Heart left ventricle (tissue), 13 donors: ENCODE results near the gene GXYLT2.

Source experiments
- POLR2A ChIP-seq, 2 donors: fragments of 450-650 bp; IDR thresholded peaks; one replicate each; pipeline ENCODE4 v1.6.1; 2017; ENCODE audit warnings: antibody characterized with exemption in 2 of 2, mild to moderate bottlenecking in 2 of 2, moderate library complexity in 2 of 2
- TF ChIP-seq, protein P1 (sequence below), 12 donors: fragments of 200-600 bp; sonication (generic) in 4 of 12; IDR thresholded peaks; one replicate each; pipeline versions ENCODE4 v1.5.0 to v1.8.0; 2018 to 2022; ENCODE audit warnings: antibody characterized with exemption in 12 of 12, mild to moderate bottlenecking in 5 of 12
- donor health status: ischemic (EF 13 %, LVEDD 7.1; RV severe dilation, severe dysfunction).
- donor health status: DM: no; HTN: yes; CAD: no.
- donor health status: DM: no; HTN: no; CAD: no.
- donor health status: ischemic (EF 25% LVEDD 6.9; RV normal size, moderate dysfunction).
- donor health status: ischemic (EF 25% LVEDD 5.7; RV mildly dilated, moderate dysfunction).
- donor health status: ischemic (EF 35%, LVEDD 5.7; RV mildly dilated, moderate dysfunction).
- donor health status: nonischemic (EF 11% LVEDD 7.7; RV severe dilation, severe dysfunction).
- donor health status: DM: yes; HTN: yes; CAD: no.
- donor health status: PGD.
- donor health status: ischemic (EF 29% LVEDD 5.4; RV normal size, mild dysfunction).
- donor health status: nonischemic (EF 23%, LVEDD 6.1; RV moderate dilation, normal function).

DNA sequence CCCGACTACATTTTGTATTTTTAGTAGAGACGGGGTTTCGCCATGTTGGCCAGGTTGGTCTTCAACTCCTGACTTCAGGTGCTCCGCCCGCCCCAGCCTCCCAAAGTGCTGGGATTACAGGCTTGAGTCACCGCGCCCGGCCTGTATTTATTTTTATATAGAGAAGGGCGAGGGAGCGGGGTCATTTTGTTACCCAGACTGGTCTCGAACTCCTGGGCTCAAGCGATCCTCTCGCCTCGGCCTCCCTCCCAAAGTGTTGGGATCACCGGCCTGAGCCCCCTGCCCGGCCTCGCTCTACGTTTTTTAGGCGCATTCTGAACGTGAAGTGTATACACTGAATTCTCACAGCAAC is 108.3 kb downstream of the GXYLT2 start:
- TF ChIP-seq, protein P1, sequence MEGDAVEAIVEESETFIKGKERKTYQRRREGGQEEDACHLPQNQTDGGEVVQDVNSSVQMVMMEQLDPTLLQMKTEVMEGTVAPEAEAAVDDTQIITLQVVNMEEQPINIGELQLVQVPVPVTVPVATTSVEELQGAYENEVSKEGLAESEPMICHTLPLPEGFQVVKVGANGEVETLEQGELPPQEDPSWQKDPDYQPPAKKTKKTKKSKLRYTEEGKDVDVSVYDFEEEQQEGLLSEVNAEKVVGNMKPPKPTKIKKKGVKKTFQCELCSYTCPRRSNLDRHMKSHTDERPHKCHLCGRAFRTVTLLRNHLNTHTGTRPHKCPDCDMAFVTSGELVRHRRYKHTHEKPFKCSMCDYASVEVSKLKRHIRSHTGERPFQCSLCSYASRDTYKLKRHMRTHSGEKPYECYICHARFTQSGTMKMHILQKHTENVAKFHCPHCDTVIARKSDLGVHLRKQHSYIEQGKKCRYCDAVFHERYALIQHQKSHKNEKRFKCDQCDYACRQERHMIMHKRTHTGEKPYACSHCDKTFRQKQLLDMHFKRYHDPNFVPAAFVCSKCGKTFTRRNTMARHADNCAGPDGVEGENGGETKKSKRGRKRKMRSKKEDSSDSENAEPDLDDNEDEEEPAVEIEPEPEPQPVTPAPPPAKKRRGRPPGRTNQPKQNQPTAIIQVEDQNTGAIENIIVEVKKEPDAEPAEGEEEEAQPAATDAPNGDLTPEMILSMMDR (IDR thresholded peaks at IDR 0.05), result no peak
- TF ChIP-seq POLR2A (IDR thresholded peaks at IDR 0.05), result no peak
